ENCODE measurements around the gene RBM19.

DNA sequence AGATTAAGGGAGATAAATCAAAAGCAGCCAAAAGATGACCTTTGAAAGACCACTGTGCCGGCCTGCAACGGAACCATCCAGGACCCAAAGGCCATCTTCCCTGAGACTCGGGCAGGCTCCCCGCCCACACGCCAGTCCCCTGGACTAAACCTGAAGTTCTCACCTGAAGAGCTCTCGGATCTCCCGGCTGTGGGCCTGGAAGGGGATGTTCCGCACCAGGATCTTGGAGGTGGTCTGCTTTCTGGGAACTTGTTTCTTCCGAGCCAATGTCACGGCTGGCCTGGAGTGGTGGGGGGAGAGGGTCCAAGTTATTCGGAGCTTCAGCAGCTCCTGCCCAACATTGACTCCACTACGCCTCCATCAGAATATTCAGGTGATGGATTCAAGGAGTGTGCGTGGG is 51.3 kb downstream of the RBM19 start:
- TF ChIP-seq, protein P1, sequence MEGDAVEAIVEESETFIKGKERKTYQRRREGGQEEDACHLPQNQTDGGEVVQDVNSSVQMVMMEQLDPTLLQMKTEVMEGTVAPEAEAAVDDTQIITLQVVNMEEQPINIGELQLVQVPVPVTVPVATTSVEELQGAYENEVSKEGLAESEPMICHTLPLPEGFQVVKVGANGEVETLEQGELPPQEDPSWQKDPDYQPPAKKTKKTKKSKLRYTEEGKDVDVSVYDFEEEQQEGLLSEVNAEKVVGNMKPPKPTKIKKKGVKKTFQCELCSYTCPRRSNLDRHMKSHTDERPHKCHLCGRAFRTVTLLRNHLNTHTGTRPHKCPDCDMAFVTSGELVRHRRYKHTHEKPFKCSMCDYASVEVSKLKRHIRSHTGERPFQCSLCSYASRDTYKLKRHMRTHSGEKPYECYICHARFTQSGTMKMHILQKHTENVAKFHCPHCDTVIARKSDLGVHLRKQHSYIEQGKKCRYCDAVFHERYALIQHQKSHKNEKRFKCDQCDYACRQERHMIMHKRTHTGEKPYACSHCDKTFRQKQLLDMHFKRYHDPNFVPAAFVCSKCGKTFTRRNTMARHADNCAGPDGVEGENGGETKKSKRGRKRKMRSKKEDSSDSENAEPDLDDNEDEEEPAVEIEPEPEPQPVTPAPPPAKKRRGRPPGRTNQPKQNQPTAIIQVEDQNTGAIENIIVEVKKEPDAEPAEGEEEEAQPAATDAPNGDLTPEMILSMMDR (conservative IDR thresholded peaks at IDR 0.05 in 1 of 2, IDR thresholded peaks at IDR 0.05 in 1 of 2; ENCODE audit: extremely low read depth in 1 of 2, insufficient read depth in 1 of 2, low read depth in 1 of 2, low read length in 2 of 2): no peak
- no peak for TF ChIP-seq EZH2 (IDR thresholded peaks at IDR 0.05; ENCODE audit: borderline replicate concordance, low read length)
